PC-9 (cell line): Measurements from ENCODE around the gene LAMA3. TPM values are rescaled to one million over a fixed set of nuclear protein-coding genes. Genes with fewer than 3 reads are reported as not detected.

Experiments used
- BruUV-seq: library from RNA; stranded (reverse); fragments of 400-500 nt; replicated peaks from 2 replicates; lab custom pipeline; 2021; lab: Mats Ljungman, UMichigan
- CTCF ChIA-PET: fragments of 300-600 bp; sonication (Branson Sonifier 250); formaldehyde crosslinking; loops from one replicate; lab custom pipeline; 2022; ENCODE audit warnings: antibody characterized with exemption; lab: Charles Lee
- POLR2A ChIA-PET: fragments of 300-600 bp; sonication (Branson Sonifier 250); formaldehyde crosslinking; loops from one replicate; lab custom pipeline; 2022; ENCODE audit warnings: antibody characterized with exemption; ENCODE audit not compliant: unreplicated experiment; lab: Charles Lee
- DNase-seq, 2 experiments: peaks; one replicate each; pipeline versions ENCODE4 v3.0.0 to v3.0.0-alpha.2; 2015 to 2022; ENCODE audit warnings: mixed read lengths in 1 of 2
- H2AFZ ChIP-seq: fragments of 200-600 bp; sonication (generic); 2 replicates; pipeline ENCODE4 v1.8.1; 2017; ENCODE audit warnings: antibody characterized with exemption
- H3F3A ChIP-seq: fragments of 200-600 bp; sonication (generic); 2 replicates; pipeline ENCODE4 v1.8.1; 2017; ENCODE audit warnings: antibody characterized with exemption, mild to moderate bottlenecking, low read depth; ENCODE audit not compliant: insufficient read depth
- H3K27ac ChIP-seq: fragments of 200-600 bp; sonication (generic); 2 replicates; pipeline ENCODE4 v1.6.1; 2016; ENCODE audit warnings: mixed run types
- H3K27me3 ChIP-seq: fragments of 200-600 bp; sonication (generic); 2 replicates; pipeline ENCODE4 v1.6.1; 2016; ENCODE audit warnings: low read depth, mixed run types; ENCODE audit not compliant: insufficient read depth
- H3K36me3 ChIP-seq: fragments of 200-600 bp; sonication (generic); 2 replicates; pipeline ENCODE4 v1.6.1; 2016; ENCODE audit warnings: low read depth, mixed run types
- H3K4me1 ChIP-seq: fragments of 200-600 bp; sonication (generic); replicated peaks from 2 replicates; pipeline ENCODE4 v1.6.1; 2016; ENCODE audit warnings: mixed run types; ENCODE audit not compliant: insufficient read depth
- H3K4me2 ChIP-seq: fragments of 200-600 bp; sonication (generic); 2 replicates; pipeline ENCODE4 v1.6.1; 2017; ENCODE audit warnings: mixed run types
- H3K4me3 ChIP-seq: fragments of 200-600 bp; sonication (generic); 2 replicates; pipeline ENCODE4 v1.6.1; 2016; ENCODE audit warnings: mixed run types
- H3K79me2 ChIP-seq: fragments of 200-600 bp; sonication (generic); 2 replicates; pipeline ENCODE4 v1.6.1; 2017; ENCODE audit warnings: low read depth, mixed run types
- H3K9me2 ChIP-seq: fragments of 200-600 bp; sonication (generic); 2 replicates; pipeline ENCODE4 v1.8.1; 2017; ENCODE audit warnings: mild to moderate bottlenecking; ENCODE audit not compliant: insufficient read depth
- H3K9me3 ChIP-seq: fragments of 200-600 bp; sonication (generic); 2 replicates; pipeline ENCODE4 v1.8.1; 2016; ENCODE audit warnings: low read depth; ENCODE audit not compliant: insufficient read depth
- H4K20me1 ChIP-seq: fragments of 200-600 bp; sonication (generic); 2 replicates; pipeline ENCODE4 v1.8.1; 2017; ENCODE audit not compliant: insufficient read depth
- EZH2 ChIP-seq: fragments of 200-600 bp; sonication (generic); IDR thresholded peaks from 2 replicates; pipeline ENCODE4 v1.8.0; 2017; ENCODE audit warnings: antibody characterized with exemption, low read depth
- intact Hi-C: fragments of 100-400 bp; cut with micrococcal nuclease; formaldehyde crosslinking; loops from one replicate; pipeline ENCODE4 v1.10.0; 2022; ENCODE audit not compliant: unreplicated experiment
- total RNA-seq: library from RNA; stranded (reverse); gene quantifications from 2 replicates; pipeline ENCODE4 v1.2.3, GENCODE V29; 2021
- TF ChIP-seq, protein P1 (sequence below): fragments of 200-600 bp; sonication (generic); conservative IDR thresholded peaks from 2 replicates; pipeline ENCODE4 v1.6.1; 2017; ENCODE audit warnings: mixed run types, antibody characterized with exemption, mild to moderate bottlenecking, moderate library complexity

The LAMA3 gene
- total RNA-seq, 1 experiment from 2014 or later, result 44.4 TPM

DNA sequence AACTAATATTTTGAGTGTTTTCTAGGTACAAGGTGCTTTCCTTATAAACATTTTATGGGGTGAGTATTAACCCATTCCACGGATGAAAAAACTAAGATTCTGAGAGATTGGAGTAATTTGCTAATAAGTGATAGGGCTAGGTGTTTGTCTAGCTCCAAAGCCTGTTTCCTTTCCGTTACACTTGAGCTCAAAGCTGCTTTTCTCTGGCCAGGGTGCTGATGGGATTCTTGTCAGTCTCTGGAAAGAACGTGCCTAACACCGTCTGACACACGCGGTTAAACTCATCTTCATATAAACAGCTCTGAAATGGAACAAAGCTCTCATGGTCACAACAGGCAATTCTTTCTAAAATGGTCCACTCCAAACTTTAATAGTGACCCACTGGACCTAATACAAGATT lies 24.6 kb upstream of the LAMA3 start:
- ChIA-PET CTCF (no interaction called here), POLR2A (no interaction called here)
- BruUV-seq, result no TSS peak
- H3K9me3 ChIP-seq, result no peaks in the 10 kb centered on the region
- intact Hi-C loops, result loop anchor here (5.0 kb wide), 1 partner anchor 37 kb away; no protein-coding TSS in a partner anchor
- H3K4me2 ChIP-seq, result no peak overlapping the region
- no peak overlapping the region for H3K27ac ChIP-seq
- no peaks in the 10 kb centered on the region; the same call in 1 of the 2 replicates for H3F3A ChIP-seq
- H3K27me3 ChIP-seq, result no peaks in the 10 kb centered on the region
- H3K36me3 ChIP-seq, result no peaks in the 10 kb centered on the region
- no peaks in the 10 kb centered on the region for H3K9me2 ChIP-seq
- H3K79me2 ChIP-seq, result no peaks in the 10 kb centered on the region
- no peaks in the 10 kb centered on the region for H4K20me1 ChIP-seq
- no peak for TF ChIP-seq EZH2
- TF ChIP-seq, protein P1, sequence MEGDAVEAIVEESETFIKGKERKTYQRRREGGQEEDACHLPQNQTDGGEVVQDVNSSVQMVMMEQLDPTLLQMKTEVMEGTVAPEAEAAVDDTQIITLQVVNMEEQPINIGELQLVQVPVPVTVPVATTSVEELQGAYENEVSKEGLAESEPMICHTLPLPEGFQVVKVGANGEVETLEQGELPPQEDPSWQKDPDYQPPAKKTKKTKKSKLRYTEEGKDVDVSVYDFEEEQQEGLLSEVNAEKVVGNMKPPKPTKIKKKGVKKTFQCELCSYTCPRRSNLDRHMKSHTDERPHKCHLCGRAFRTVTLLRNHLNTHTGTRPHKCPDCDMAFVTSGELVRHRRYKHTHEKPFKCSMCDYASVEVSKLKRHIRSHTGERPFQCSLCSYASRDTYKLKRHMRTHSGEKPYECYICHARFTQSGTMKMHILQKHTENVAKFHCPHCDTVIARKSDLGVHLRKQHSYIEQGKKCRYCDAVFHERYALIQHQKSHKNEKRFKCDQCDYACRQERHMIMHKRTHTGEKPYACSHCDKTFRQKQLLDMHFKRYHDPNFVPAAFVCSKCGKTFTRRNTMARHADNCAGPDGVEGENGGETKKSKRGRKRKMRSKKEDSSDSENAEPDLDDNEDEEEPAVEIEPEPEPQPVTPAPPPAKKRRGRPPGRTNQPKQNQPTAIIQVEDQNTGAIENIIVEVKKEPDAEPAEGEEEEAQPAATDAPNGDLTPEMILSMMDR, result no peak
- no peak overlapping the region for H2AFZ ChIP-seq
- no peak for DNase-seq
- peaks cover 6% of the 10 kb centered on the region for H3K4me1 ChIP-seq
- H3K4me3 ChIP-seq, result no peak overlapping the region

DNA sequence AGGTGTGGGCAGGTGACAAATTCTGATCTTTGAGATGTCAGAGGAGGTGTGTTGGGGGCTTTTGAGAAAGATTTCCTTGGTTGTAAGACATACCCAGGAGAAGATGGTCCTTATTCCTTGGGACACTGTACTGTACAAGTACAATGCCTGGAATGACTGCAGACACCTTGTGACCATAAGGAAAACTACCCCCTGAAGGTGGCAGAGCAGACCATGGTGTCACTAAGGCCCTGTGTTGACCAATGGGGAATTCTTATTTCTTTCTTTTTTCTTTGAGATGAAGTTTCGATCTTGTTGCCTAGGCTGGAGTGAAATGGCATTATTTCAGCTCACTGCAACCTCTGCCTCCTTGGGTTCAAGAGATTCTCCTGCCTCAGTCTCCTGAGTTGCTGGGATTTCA lies 22.1 kb upstream of the LAMA3 start:
- H3K36me3 ChIP-seq, result no peaks in the 10 kb centered on the region
- no peaks in the 10 kb centered on the region for H4K20me1 ChIP-seq
- no peaks in the 10 kb centered on the region for H3K27me3 ChIP-seq
- H3K9me3 ChIP-seq, result no peaks in the 10 kb centered on the region
- no peak overlapping the region for H3K4me3 ChIP-seq
- H3F3A ChIP-seq, result no peaks in the 10 kb centered on the region; the same call in 1 of the 2 replicates
- intact Hi-C loops, result no loop called here
- TF ChIP-seq, protein P1, result no peak
- no peak for TF ChIP-seq EZH2
- DNase-seq, result no peak
- no TSS peak for BruUV-seq
- H3K4me1 ChIP-seq, result peaks cover 6% of the 10 kb centered on the region; the same call in 1 of the 2 replicates
- no peaks in the 10 kb centered on the region for H3K79me2 ChIP-seq
- no peak overlapping the region for H3K27ac ChIP-seq
- H3K9me2 ChIP-seq, result no peaks in the 10 kb centered on the region
- POLR2A ChIA-PET, result no interaction called here
- no peak overlapping the region for H3K4me2 ChIP-seq
- CTCF ChIA-PET, result no interaction called here
- no peak overlapping the region for H2AFZ ChIP-seq

DNA sequence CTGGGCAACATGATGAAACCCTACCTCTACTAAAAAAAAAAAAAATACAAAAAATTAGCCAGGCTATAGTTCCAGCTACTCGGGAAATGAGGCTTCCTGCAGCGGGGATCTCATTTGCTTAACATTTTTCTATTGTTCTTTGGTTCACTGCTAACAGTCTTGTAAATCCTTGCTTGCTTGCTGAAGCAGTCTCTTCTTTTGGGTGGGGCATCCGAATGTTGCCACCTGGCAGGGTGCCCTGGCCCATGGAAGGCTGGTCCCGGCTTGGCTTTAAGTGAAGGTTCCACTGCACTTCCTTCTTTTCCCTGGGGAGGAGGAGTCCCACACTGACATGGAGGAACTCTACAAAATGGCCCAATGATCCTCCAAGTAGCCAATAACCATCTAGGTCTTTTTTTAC lies 20.5 kb upstream of the LAMA3 start:
- no peaks in the 10 kb centered on the region for H3K9me3 ChIP-seq
- no peaks in the 10 kb centered on the region for H3F3A ChIP-seq
- H3K4me1 ChIP-seq, result 0 out of 2 replicates have a peak, but pooled peaks cover 5% of the 10 kb centered on the region
- intact Hi-C loops, result no loop called here
- TF ChIP-seq EZH2, result no peak
- TF ChIP-seq, protein P1, result no peak
- no peak for DNase-seq
- no peaks in the 10 kb centered on the region for H3K9me2 ChIP-seq
- no peaks in the 10 kb centered on the region for H3K27me3 ChIP-seq
- CTCF ChIA-PET, result interaction anchor here (0.7 kb wide), 1 partner anchor 39 kb away, joined by 3 read pairs; no protein-coding TSS in a partner anchor
- H3K27ac ChIP-seq, result no peak overlapping the region
- no peak overlapping the region for H3K4me2 ChIP-seq
- no peaks in the 10 kb centered on the region for H3K79me2 ChIP-seq
- no peak overlapping the region for H2AFZ ChIP-seq
- H3K36me3 ChIP-seq, result no peaks in the 10 kb centered on the region
- no peak overlapping the region for H3K4me3 ChIP-seq
- no peaks in the 10 kb centered on the region for H4K20me1 ChIP-seq
- no TSS peak for BruUV-seq
- POLR2A ChIA-PET, result no interaction called here
